IMR-90 (cell line): ENCODE measurements around the gene SH3RF2. TPM values are rescaled to one million over a fixed set of nuclear protein-coding genes. Genes with fewer than 3 reads are reported as not detected.

Experiments
- ATAC-seq: fragments of 200-7000 bp; cut with Tn5 transposase; 2 replicates; pipeline ENCODE4 v1.9.1; 2020; ENCODE audit warnings: low read depth, mild to moderate bottlenecking, moderate library complexity
- BruUV-seq: library from RNA; stranded (reverse); fragments of 400-500 nt; replicated peaks from 2 replicates; lab custom pipeline; 2021; lab: Mats Ljungman, UMichigan
- CTCF ChIA-PET: fragments of 300-600 bp; formaldehyde crosslinking; extraction: SDS; loops from one replicate; lab custom pipeline; 2021; ENCODE audit warnings: antibody characterized with exemption; lab: Yijun Ruan, JAX
- POLR2A ChIA-PET: fragments of 300-600 bp; sonication (Branson Sonifier 250); formaldehyde crosslinking; loops from one replicate; lab custom pipeline; 2022; ENCODE audit warnings: antibody characterized with exemption; ENCODE audit not compliant: unreplicated experiment; lab: Charles Lee
- DNase-seq: peaks from one replicate; pipeline ENCODE4 v3.0.0; 2013
- H2AFZ ChIP-seq: replicated peaks from 2 replicates; pipeline ENCODE3; 2013; ENCODE audit warnings: low read length, mild to moderate bottlenecking; ENCODE audit not compliant: poor library complexity
- H2AK5ac ChIP-seq: 2 replicates; pipeline ENCODE4 v1.6.1; 2013; ENCODE audit warnings: low read depth, low read length, inconsistent platforms
- H2AK9ac ChIP-seq: replicated peaks from 2 replicates; pipeline ENCODE3; 2013; ENCODE audit warnings: mild to moderate bottlenecking, low read depth, low read length, moderate library complexity; ENCODE audit not compliant: poor library complexity
- H2BK120ac ChIP-seq: 2 replicates; pipeline ENCODE4 v1.6.1; 2013; ENCODE audit warnings: low read depth, low read length, inconsistent platforms
- H2BK15ac ChIP-seq: 3 replicates; pipeline ENCODE4 v1.6.1; 2013; ENCODE audit warnings: low read depth, low read length, inconsistent platforms
- H2BK20ac ChIP-seq: 2 replicates; pipeline ENCODE4 v1.6.1; 2013; ENCODE audit warnings: low read depth, mild to moderate bottlenecking, inconsistent platforms, low read length, moderate library complexity
- H2BK5ac ChIP-seq: 2 replicates; pipeline ENCODE4 v1.6.1; 2013; ENCODE audit warnings: mild to moderate bottlenecking, low read depth, low read length, inconsistent platforms; ENCODE audit not compliant: poor library complexity, severe bottlenecking
- H3K14ac ChIP-seq: replicated peaks from 2 replicates; pipeline ENCODE4 v1.6.1; 2013; ENCODE audit warnings: low read depth, low read length, inconsistent platforms
- H3K18ac ChIP-seq: 2 replicates; pipeline ENCODE4 v1.6.1; 2013; ENCODE audit warnings: low read depth, low read length, control low read depth
- H3K23ac ChIP-seq: 2 replicates; pipeline ENCODE4 v1.6.1; 2013; ENCODE audit warnings: low read depth, low read length, inconsistent platforms
- H3K27ac ChIP-seq: 2 replicates; pipeline ENCODE4 v1.5.1; 2013; ENCODE audit warnings: mild to moderate bottlenecking, control low read depth, low read length; ENCODE audit not compliant: insufficient read depth
- H3K27me3 ChIP-seq: 2 replicates; pipeline ENCODE4 v1.6.1; 2013; ENCODE audit warnings: low read length; ENCODE audit not compliant: control insufficient read depth, insufficient read depth
- H3K36me3 ChIP-seq: 2 replicates; pipeline ENCODE4 v1.6.1; 2013; ENCODE audit warnings: low read length, mixed read lengths; ENCODE audit not compliant: control insufficient read depth, insufficient read depth
- H3K4ac ChIP-seq: 2 replicates; pipeline ENCODE4 v1.6.1; 2013; ENCODE audit warnings: low read depth, low read length, inconsistent platforms
- H3K4me1 ChIP-seq: 2 replicates; pipeline ENCODE4 v1.6.1; 2013; ENCODE audit warnings: low read length, mixed read lengths; ENCODE audit not compliant: control insufficient read depth, insufficient read depth
- H3K4me2 ChIP-seq: 2 replicates; pipeline ENCODE4 v1.6.1; 2013; ENCODE audit warnings: low read depth, mild to moderate bottlenecking, control low read depth, low read length, moderate library complexity
- H3K4me3 ChIP-seq: 2 replicates; pipeline ENCODE4 v1.5.1; 2013; ENCODE audit warnings: low read depth, mild to moderate bottlenecking, control low read depth, low read length, moderate library complexity; ENCODE audit not compliant: insufficient read depth
- H3K56ac ChIP-seq: 2 replicates; pipeline ENCODE4 v1.6.1; 2013; ENCODE audit warnings: low read length, inconsistent platforms; ENCODE audit not compliant: insufficient read depth; ENCODE audit errors: extremely low read depth
- H3K79me1 ChIP-seq, 2 experiments: 2 replicates each; pipeline ENCODE4 v1.6.1; 2013; ENCODE audit warnings: low read length in 2 of 2, inconsistent platforms in 1 of 2, low read depth in 1 of 2
- H3K9ac ChIP-seq: 2 replicates; pipeline ENCODE4 v1.6.1; 2013; ENCODE audit warnings: low read depth, low read length, control low read depth
- H3K9me1 ChIP-seq: 2 replicates; pipeline ENCODE4 v1.6.1; 2013; ENCODE audit warnings: low read length, inconsistent platforms; ENCODE audit not compliant: insufficient read depth
- H3K9me3 ChIP-seq: 2 replicates; pipeline ENCODE4 v1.6.1; 2013; ENCODE audit warnings: low read length; ENCODE audit not compliant: control insufficient read depth, insufficient read depth
- H4K20me1 ChIP-seq: 2 replicates; pipeline ENCODE4 v1.6.1; 2013; ENCODE audit warnings: low read length, inconsistent platforms; ENCODE audit not compliant: insufficient read depth
- H4K5ac ChIP-seq: 2 replicates; pipeline ENCODE4 v1.6.1; 2013; ENCODE audit warnings: mild to moderate bottlenecking, low read depth, low read length, control low read depth
- H4K8ac ChIP-seq, 2 experiments: 2 replicates each; pipeline ENCODE4 v1.6.1; 2013; ENCODE audit warnings: low read depth in 2 of 2, low read length in 2 of 2, control low read depth in 1 of 2, inconsistent platforms in 1 of 2
- H4K91ac ChIP-seq: 2 replicates; pipeline ENCODE4 v1.6.1; 2013; ENCODE audit warnings: low read depth, low read length, inconsistent platforms; ENCODE audit not compliant: insufficient read depth
- BHLHE40 ChIP-seq: fragments of 150-350 bp; IDR thresholded peaks from 2 replicates; pipeline ENCODE4 v1.6.1; 2016; ENCODE audit warnings: mild to moderate bottlenecking, low read depth, low read length
- CEBPB ChIP-seq: IDR thresholded peaks from 2 replicates; pipeline ENCODE4 v1.6.1; 2012; ENCODE audit warnings: low read depth, low read length, improper control_type of control experiment
- CHD1 ChIP-seq: IDR thresholded peaks from 2 replicates; pipeline ENCODE4 v1.6.1; 2012; ENCODE audit warnings: low read depth, low read length, improper control_type of control experiment
- ELK1 ChIP-seq: fragments of 150-350 bp; IDR thresholded peaks from 2 replicates; pipeline ENCODE4 v1.6.1; 2016; ENCODE audit warnings: low read depth, mild to moderate bottlenecking, low read length, moderate library complexity, borderline replicate concordance
- FOS ChIP-seq: fragments of 150-350 bp; IDR thresholded peaks from 2 replicates; pipeline ENCODE4 v1.6.1; 2016; ENCODE audit warnings: low read depth, low read length
- MAFK ChIP-seq: IDR thresholded peaks from 2 replicates; pipeline ENCODE4 v1.6.1; 2012; ENCODE audit warnings: low read depth, low read length, improper control_type of control experiment
- MAZ ChIP-seq: IDR thresholded peaks from 2 replicates; pipeline ENCODE4 v1.6.1; 2012; ENCODE audit warnings: low read depth, mild to moderate bottlenecking, low read length, improper control_type of control experiment, moderate library complexity, borderline replicate concordance
- MXI1 ChIP-seq: IDR thresholded peaks from 2 replicates; pipeline ENCODE4 v1.6.1; 2012; ENCODE audit warnings: low read depth, mild to moderate bottlenecking, low read length, moderate library complexity, borderline replicate concordance
- NFE2L2 ChIP-seq: fragments of 150-350 bp; IDR thresholded peaks from 2 replicates; pipeline ENCODE4 v1.6.1; 2016; ENCODE audit warnings: low read depth, mild to moderate bottlenecking, low read length
- POLR2A ChIP-seq: IDR thresholded peaks from 2 replicates; pipeline ENCODE4 v1.6.1; 2012; ENCODE audit warnings: mild to moderate bottlenecking, low read depth, low read length
- RAD21 ChIP-seq: IDR thresholded peaks from 2 replicates; pipeline ENCODE4 v1.6.1; 2012; ENCODE audit warnings: low read length, improper control_type of control experiment
- RCOR1 ChIP-seq: IDR thresholded peaks from 2 replicates; pipeline ENCODE4 v1.6.1; 2012; ENCODE audit warnings: mild to moderate bottlenecking, low read length, improper control_type of control experiment; ENCODE audit not compliant: insufficient replicate concordance
- RFX5 ChIP-seq: IDR thresholded peaks from 2 replicates; pipeline ENCODE4 v1.8.0; 2012; ENCODE audit warnings: low read depth, mild to moderate bottlenecking, low read length, moderate library complexity
- SMC3 ChIP-seq: fragments of 150-350 bp; IDR thresholded peaks from 2 replicates; pipeline ENCODE4 v1.6.1; 2016; ENCODE audit warnings: low read depth, mild to moderate bottlenecking, antibody characterized with exemption, low read length, moderate library complexity
- WGBS, 2 experiments: methylation state at CpG; one replicate each; pipeline versions ENCODE4 v1.1.5 to v1.1.7; 2013; ENCODE audit warnings: missing lambda C conversion rate in 2 of 2; ENCODE audit not compliant: insufficient read length in 1 of 2; ENCODE audit errors: extremely low coverage in 2 of 2; 5-methylcytosine and 5-hydroxymethylcytosine counted together
- dilution Hi-C: fragments of 300-500 bp; cut with HindIII; formaldehyde crosslinking; loops from one replicate; pipeline ENCODE4 v1.14.3; 2018; ENCODE audit warnings: low sequenced_read_pairs; ENCODE audit not compliant: unreplicated experiment
- in situ Hi-C: fragments of 300-500 bp; cut with MboI; formaldehyde crosslinking; loops from 3 replicates; pipeline ENCODE4 v1.14.3; 2019; ENCODE audit warnings: low sequenced_read_pairs, inconsistent platforms, mixed read lengths
- intact Hi-C: fragments of 100-400 bp; cut with micrococcal nuclease; formaldehyde crosslinking; loops from 2 replicates; pipeline ENCODE4 v1.10.0; 2022
- polyA plus RNA-seq, 3 experiments: library from polyadenylated mRNA; depleted of rRNA; stranded (reverse); fragments of >200 nt; gene quantifications; 2 replicates each; pipeline ENCODE4 v1.2.3, GENCODE V29; 2012; ENCODE audit warnings: low replicate concordance in 1 of 3
- total RNA-seq: library from RNA; depleted of rRNA; stranded (reverse); fragments of >200 nt; gene quantifications from 2 replicates; pipeline ENCODE4 v1.2.3, GENCODE V29; 2012
- TF ChIP-seq, protein P1 (sequence below): fragments of 150-350 bp; IDR thresholded peaks from 2 replicates; pipeline ENCODE4 v1.6.1; 2017; ENCODE audit warnings: mild to moderate bottlenecking, antibody characterized with exemption, low read length, low read depth
- TF ChIP-seq, protein P2 (sequence below): conservative IDR thresholded peaks from 2 replicates; pipeline ENCODE4 v1.5.1; 2012; ENCODE audit warnings: mild to moderate bottlenecking, low read depth, low read length, improper control_type of control experiment

SH3RF2 gene
- total and polyA plus RNA-seq, 2 of the 4 experiments (the other 2 are of a cell fraction) = 1.3 to 1.7 TPM

- Histone ChIP-seq H3K79me1 (no peaks in the 10 kb centered on the region), H2BK5ac (no peak overlapping the region), H4K91ac (no peak overlapping the region), H3K27me3 (peaks cover 10% of the 10 kb centered on the region; the same call in 1 of the 2 replicates), H3K9ac (no peak overlapping the region), H3K4me2 (no peak overlapping the region), H3K4ac (no peak overlapping the region), H2BK15ac (no peak overlapping the region), H2BK20ac (no peak overlapping the region), H3K14ac (no peak overlapping the region), H2AK9ac (no peak overlapping the region), H2BK120ac (no peak overlapping the region), H3K9me1 (no peaks in the 10 kb centered on the region), H3K27ac (no peak overlapping the region), H3K23ac (no peak overlapping the region), H3K9me3 (no peaks in the 10 kb centered on the region), H3K18ac (no peak overlapping the region), H3K4me3 (no peak overlapping the region), H2AK5ac (no peak overlapping the region), H3K4me1 (no peaks in the 10 kb centered on the region), H4K20me1 (no peaks in the 10 kb centered on the region), H4K8ac (no peak overlapping the region), H2AFZ (no peak overlapping the region), H4K5ac (no peak overlapping the region), H3K56ac (no peak overlapping the region), H3K36me3 (no peaks in the 10 kb centered on the region)
- 100% methylated on average over 2 of the region's 3 CpGs; no CpG with 5 or more reads in 1 of the 2 experiments for WGBS, 2 experiments
- ATAC-seq (no peak), DNase-seq (no peak)
- TF ChIP-seq CEBPB (no peak), SMC3 (no peak), MXI1 (no peak), RFX5 (no peak), CHD1 (no peak), RAD21 (no peak), MAFK (no peak), POLR2A (no peak), ELK1 (no peak), BHLHE40 (no peak), FOS (no peak), MAZ (no peak), RCOR1 (no peak), NFE2L2 (no peak)
- TF ChIP-seq, protein P1, sequence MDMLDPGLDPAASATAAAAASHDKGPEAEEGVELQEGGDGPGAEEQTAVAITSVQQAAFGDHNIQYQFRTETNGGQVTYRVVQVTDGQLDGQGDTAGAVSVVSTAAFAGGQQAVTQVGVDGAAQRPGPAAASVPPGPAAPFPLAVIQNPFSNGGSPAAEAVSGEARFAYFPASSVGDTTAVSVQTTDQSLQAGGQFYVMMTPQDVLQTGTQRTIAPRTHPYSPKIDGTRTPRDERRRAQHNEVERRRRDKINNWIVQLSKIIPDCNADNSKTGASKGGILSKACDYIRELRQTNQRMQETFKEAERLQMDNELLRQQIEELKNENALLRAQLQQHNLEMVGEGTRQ = no peak
- TF ChIP-seq, protein P2, sequence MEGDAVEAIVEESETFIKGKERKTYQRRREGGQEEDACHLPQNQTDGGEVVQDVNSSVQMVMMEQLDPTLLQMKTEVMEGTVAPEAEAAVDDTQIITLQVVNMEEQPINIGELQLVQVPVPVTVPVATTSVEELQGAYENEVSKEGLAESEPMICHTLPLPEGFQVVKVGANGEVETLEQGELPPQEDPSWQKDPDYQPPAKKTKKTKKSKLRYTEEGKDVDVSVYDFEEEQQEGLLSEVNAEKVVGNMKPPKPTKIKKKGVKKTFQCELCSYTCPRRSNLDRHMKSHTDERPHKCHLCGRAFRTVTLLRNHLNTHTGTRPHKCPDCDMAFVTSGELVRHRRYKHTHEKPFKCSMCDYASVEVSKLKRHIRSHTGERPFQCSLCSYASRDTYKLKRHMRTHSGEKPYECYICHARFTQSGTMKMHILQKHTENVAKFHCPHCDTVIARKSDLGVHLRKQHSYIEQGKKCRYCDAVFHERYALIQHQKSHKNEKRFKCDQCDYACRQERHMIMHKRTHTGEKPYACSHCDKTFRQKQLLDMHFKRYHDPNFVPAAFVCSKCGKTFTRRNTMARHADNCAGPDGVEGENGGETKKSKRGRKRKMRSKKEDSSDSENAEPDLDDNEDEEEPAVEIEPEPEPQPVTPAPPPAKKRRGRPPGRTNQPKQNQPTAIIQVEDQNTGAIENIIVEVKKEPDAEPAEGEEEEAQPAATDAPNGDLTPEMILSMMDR = no peak
- dilution Hi-C loops = no loop called here
- BruUV-seq = no TSS peak
- intact Hi-C loops = no loop called here
- CTCF ChIA-PET = no interaction called here
- POLR2A ChIA-PET = no interaction called here
- in situ Hi-C loops = no loop called here
Observed at GRCh38 chr5:146070746-146071145, 134.4 kb downstream of the SH3RF2 start.
